HG02981 (cell line): ENCODE measurements around the gene CCDC187.

Experiments
- ATAC-seq: cut with Tn5 transposase; IDR thresholded peaks from one replicate; pipeline ENCODE4 v1.9.1; 2021; ENCODE audit warnings: mild to moderate bottlenecking, moderate library complexity; ENCODE audit not compliant: unreplicated experiment

Gene CCDC187

DNA sequence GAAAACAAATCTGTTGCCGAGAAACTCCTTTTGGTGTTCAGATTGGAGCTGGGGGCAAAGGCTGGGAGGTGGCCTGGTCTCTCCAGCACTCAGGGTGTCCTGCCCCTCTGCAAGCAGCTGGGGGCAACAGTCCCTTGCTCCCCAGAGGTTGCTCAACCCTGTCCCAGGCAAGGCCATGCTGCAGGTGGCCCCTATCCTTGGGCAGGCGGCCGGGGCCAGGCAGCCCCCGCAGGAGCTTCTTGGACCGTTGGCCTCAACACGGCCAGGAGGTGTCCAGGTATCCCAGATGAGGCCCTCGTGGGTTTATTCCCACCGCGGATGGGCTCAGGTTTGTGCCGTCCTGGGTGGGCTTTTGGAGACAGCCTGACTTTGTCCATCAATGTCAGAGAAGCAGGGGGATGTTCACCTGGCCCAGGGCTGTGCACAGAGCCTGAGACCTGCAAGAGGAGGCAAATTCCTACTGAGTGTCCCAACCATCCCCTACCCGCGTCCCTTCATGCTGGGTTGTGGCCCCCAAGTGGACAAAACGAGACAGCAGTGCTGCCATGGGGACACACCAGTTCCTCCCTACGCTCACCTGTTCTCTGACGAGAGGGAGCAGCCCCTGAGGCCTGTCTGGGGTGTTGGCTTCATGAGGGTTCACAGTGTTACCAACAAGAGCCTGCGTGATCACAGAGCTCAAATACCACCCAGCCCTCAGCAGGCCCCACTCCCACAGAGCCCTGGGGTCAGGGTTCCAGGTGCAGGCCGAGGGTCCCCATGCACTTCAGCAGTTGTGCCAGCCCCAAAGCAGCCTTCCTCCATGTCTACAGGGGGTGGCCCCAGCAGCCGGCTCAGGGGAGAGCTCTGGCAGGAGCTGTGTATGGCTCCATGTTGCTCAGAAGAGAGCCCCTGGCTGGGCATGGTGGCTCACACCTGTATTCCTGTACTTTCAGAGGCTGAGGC, 9.5 kb upstream of the CCDC187 start:
- no peak for ATAC-seq

GRCh38 chr9:136312436-136312835, 8.5 kb upstream of the CCDC187 start:
- ATAC-seq, result no peak

DNA sequence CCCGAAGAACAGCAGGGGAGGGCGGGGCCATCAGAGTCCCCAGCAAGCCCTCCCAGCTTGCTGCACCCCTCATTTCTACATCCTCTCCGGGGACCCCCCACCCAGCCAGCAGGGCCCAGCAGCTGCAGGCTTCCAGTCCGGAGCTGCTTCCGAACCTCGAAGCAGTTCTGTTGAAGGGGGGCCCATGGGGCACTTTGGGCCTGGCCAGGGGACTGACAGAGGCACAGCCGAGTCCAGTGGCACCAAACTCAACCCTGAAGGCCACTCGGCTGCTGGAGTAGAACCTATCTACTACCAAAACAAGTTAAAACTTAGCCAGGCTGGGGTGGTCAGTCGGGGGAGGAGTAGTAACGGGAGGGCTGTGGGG, 8.1 kb upstream of the CCDC187 start:
- ATAC-seq, result no peak

GRCh38 chr9:136311051-136312008, 7.4 kb upstream of the CCDC187 start:
- ATAC-seq, result no peak

- no peak for ATAC-seq
Observed at GRCh38 chr9:136310273-136311030, 6.6 kb upstream of the CCDC187 start.

DNA sequence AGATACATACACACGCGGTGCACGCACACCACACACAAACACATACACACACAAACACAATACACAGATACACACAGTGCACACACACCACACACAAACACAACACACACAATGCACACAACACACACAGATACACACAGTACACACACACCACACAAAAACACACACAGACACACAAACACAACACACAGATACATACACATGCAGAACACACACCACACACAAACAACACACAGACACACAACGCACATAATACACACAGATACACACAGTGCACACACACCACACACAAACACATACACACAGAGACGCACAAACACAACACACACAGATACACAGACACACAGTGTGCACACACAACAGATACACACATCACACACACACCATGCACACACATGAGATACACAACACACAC, 5.9 kb upstream of the CCDC187 start:
- ATAC-seq, result no peak

GRCh38 chr9:136309101-136309801, 5.4 kb upstream of the CCDC187 start:
- no peak for ATAC-seq

DNA sequence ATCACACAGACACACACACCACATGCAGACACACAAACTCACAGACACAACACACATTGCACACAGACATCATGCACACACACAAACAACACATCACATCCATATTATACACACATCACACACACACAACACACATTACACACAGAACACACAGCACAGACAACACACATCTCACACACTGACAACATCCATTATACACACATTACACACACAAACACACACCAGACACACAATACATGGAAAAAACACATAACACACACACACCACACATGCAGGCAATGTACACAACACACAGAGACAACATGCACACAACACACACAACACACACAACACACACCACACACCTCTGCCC, 4.8 kb upstream of the CCDC187 start:
- ATAC-seq, result no peak

GRCh38 chr9:136308006-136308701, 4.3 kb upstream of the CCDC187 start:
- ATAC-seq, result no peak

- no peak for ATAC-seq
Observed at GRCh38 chr9:136307215-136307750, 3.4 kb upstream of the CCDC187 start.

DNA sequence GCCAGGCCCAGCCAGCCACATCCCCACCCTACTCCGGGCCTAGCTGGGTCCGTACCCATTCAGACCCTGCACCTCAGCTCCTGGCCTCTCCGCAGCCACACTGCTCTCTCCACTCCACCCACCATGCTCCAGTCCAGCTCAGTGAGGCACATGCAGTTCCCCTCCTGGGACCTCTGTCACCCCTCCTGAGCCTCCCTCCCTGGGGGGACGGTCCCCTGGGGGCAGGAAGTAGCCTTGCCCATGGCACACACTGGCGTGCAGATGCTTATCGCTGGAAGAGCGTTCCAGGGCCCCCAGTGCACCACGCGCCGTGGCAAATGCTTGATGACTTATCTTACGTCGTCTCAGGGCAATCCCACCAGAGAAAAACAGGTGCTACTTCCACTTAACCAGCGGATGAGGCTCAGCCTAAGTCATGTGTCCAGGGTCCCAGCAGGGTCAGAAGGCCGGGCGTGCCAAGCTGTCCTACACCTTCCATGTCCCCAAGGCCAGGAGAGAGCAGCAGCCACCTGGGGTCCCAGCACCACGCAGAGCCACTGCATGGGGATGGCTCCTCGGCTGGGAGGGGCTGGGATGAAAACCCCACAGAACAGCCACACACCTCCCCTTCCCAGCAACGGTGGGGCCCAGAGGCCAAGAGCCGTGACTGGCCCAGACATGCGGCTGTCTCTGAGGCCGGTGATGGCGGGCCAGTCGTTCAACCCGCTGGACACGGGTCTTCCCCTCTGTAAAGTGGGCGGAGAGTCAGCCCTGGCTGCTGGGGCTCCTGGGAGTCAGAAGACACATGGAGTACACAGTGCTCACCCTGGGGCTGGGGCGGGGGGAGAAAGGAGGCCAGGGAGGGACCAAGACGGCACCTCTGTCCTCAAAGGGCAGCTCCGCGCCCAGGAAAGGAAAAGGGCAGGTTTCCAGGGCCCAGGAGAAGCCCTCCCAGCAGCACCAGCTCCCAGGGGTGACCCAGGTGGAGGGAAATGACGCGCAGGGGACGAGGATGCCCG, 2.6 kb upstream of the CCDC187 start:
- ATAC-seq, result no peak

DNA sequence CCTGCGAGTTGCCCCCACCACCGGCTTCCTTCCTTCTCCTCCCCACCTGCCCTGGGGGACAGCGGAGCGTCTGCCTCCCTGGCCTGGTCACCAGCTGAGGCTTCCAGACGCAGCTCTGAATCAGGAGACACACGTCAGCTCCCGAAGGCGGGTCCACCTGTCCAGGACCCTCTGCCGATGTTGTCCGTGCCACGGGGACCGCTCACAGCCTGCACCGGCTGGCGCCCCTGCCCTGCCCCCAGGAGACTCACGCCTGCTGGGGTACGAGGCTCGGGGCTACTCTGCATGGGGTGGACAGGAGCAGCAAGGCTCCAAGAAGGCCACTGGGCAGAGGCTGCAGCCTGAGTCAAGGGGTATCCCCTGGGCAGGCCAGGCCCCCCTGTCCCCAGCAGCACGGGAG, 1.9 kb upstream of the CCDC187 start:
- no peak for ATAC-seq

GRCh38 chr9:136304981-136305380, 1.1 kb upstream of the CCDC187 start:
- no peak for ATAC-seq

GRCh38 chr9:136304456-136304855, 562 bp upstream of the CCDC187 start:
- ATAC-seq, result no peak

DNA sequence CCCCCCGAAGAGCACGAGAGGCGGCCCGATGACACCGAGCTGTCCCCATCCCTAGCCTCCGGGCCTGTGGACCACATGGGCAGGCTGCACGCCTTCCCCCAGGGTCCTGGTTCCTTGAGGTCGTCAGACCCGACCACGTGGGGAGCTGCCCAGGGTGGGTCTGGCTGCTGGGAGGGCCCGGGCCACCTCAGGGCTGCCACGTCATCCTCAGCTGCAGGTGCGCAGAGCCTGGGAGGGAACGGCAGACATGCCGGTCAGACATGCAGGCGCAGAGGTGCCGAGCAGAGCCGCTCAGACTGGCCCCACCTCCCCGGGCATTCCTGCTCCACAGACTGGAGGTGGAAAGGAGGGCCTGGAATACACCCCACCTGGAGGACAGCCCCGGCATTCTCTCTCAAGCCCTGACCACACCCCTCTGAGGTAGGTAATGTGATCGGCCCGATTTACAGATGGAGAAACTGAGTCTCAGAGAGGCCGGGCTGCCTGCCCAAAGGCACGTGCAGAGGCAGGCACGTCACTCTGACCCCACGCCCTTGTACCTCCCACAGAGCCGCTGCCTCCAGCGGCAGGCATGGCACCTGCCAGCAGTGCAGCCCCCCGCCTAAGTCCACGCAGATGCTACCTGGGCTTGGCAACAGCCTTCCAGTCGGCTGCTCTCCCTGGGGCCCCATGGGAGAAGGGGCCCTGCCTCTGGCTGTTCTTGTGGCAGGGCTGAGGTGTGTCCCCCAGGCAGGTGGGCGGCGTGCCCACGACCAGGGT, 649 bp downstream of the CCDC187 start:
- no peak for ATAC-seq

GRCh38 chr9:136302527-136302926, 1.4 kb downstream of the CCDC187 start:
- ATAC-seq, result no peak

- no peak for ATAC-seq
Observed at GRCh38 chr9:136300866-136301265, 3.0 kb downstream of the CCDC187 start.
